Spleen (tissue), 11 donors: Measurements from ENCODE around the gene THBS2. TPM values are rescaled to one million over a fixed set of nuclear protein-coding genes. Genes with fewer than 3 reads are reported as not detected.

ENCODE experiments used
- DNase-seq: peaks from one replicate; pipeline ENCODE4 v3.0.0-alpha.2; 2020
- H3K27ac ChIP-seq, 8 donors: fragments of 200-600 bp; sonication (generic) in 7 of 8; 1 replicate in 4 of 8; 2 replicates in 4 of 8; pipeline versions ENCODE4 v1.5.0 to v1.8.0; 2016 to 2021; ENCODE audit warnings: inconsistent platforms in 4 of 8, mild to moderate bottlenecking in 4 of 8, moderate library complexity in 1 of 8
- H3K27me3 ChIP-seq, 7 donors: fragments of 200-600 bp; sonication (generic) in 6 of 7; replicated peaks in 1 of 7; 1 replicate in 4 of 7; 2 replicates in 3 of 7; pipeline versions ENCODE4 v1.5.0 to v1.8.0; 2016 to 2021; ENCODE audit warnings: inconsistent platforms in 3 of 7, mild to moderate bottlenecking in 1 of 7
- H3K36me3 ChIP-seq, 6 donors: fragments of 200-600 bp; sonication (generic) in 5 of 6; 1 replicate in 4 of 6; 2 replicates in 2 of 6; pipeline versions ENCODE4 v1.5.0 to v1.8.0; 2016 to 2021; ENCODE audit warnings: inconsistent platforms in 2 of 6
- H3K4me1 ChIP-seq, 6 donors: fragments of 200-600 bp; sonication (generic) in 5 of 6; 1 replicate in 3 of 6; 2 replicates in 3 of 6; pipeline versions ENCODE4 v1.5.0 to v1.8.0; 2016 to 2021; ENCODE audit warnings: inconsistent platforms in 3 of 6
- H3K4me3 ChIP-seq, 8 donors: fragments of 200-600 bp; sonication (generic) in 7 of 8; 1 replicate in 4 of 8; 2 replicates in 4 of 8; pipeline versions ENCODE4 v1.5.0 to v1.8.0; 2016 to 2021; ENCODE audit warnings: inconsistent platforms in 4 of 8, mild to moderate bottlenecking in 4 of 8, moderate library complexity in 2 of 8
- H3K9me3 ChIP-seq, 8 donors: fragments of 200-600 bp; sonication (generic) in 7 of 8; 1 replicate in 4 of 8; 2 replicates in 4 of 8; pipeline versions ENCODE4 v1.5.0 to v1.8.0; 2016 to 2021; ENCODE audit warnings: inconsistent platforms in 4 of 8
- POLR2A ChIP-seq, 3 donors: fragments of 450-650 bp; IDR thresholded peaks; one replicate each; pipeline ENCODE4 v1.5.1; 2017; ENCODE audit warnings: antibody characterized with exemption in 3 of 3, mild to moderate bottlenecking in 1 of 3
- POLR2AphosphoS5 ChIP-seq, 3 donors: sonication (generic); formaldehyde crosslinking; IDR thresholded peaks; one replicate each; pipeline ENCODE4 v1.5.1; 2017; ENCODE audit warnings: antibody characterized with exemption in 3 of 3
- WGBS, 5 donors: extraction: QIAGEN DNeasy Blood & Tissue Kit in 3 of 5; methylation state at CpG; one replicate each; pipeline versions ENCODE4 v1.1.5 to v1.1.7; 2013 to 2018; 5-methylcytosine and 5-hydroxymethylcytosine counted together
- intact Hi-C: fragments of 100-400 bp; cut with DNase I; formaldehyde crosslinking; loops from one replicate; pipeline ENCODE4 v1.15.0; 2023; ENCODE audit warnings: low total_unique reads
- polyA plus RNA-seq, 3 donors: library from polyadenylated mRNA; stranded (reverse); fragments of 200-250 nt; gene quantifications; one replicate each; pipeline ENCODE4 v1.2.1, GENCODE V29; 2013
- total RNA-seq, 7 donors: library from RNA; depleted of rRNA in 3 of 7; stranded (reverse); fragments of >200 nt in 3 of 7; fragmentation: NEBNext Ultra II Directional in 4 of 7; extraction: Animal tissue kit (Norgen Biotek cat#: 25700) in 4 of 7; gene quantifications; one replicate each; pipeline versions ENCODE4 v1.1.0 to v1.2.1, GENCODE V29; 2016 to 2021
- TF ChIP-seq, protein P1 (sequence below), 11 experiments: fragments of 200-600 bp in 7 of 11; fragments of 450-650 bp in 4 of 11; sonication (generic) in 4 of 11; IDR thresholded peaks in 8 of 11; conservative IDR thresholded peaks in 3 of 11; 1 replicate in 7 of 11; 2 replicates in 4 of 11; pipeline versions ENCODE4 v1.4.0 to v1.8.0; 2016 to 2021; ENCODE audit warnings: antibody characterized with exemption in 11 of 11, inconsistent platforms in 4 of 11, mild to moderate bottlenecking in 1 of 11
- donor health status: healthy with polysubstance abuse.
- donor health status: DM: no; HTN: no; CAD: no; lungs with moderate emphysema.
- donor health status: DM: no; HTN: no; CAD: no.
- donor health status: Bipolar disorder and iron deficiency.
- donor health status: healthy.
- donor health status: DM: no; HTN: no; CAD: no.
- donor health status: DM: yes; HTN: yes; CAD: no.

THBS2 gene
- total and polyA plus RNA-seq, 10 donors: 1.2 to 24.9 (median 5.7) TPM

DNA sequence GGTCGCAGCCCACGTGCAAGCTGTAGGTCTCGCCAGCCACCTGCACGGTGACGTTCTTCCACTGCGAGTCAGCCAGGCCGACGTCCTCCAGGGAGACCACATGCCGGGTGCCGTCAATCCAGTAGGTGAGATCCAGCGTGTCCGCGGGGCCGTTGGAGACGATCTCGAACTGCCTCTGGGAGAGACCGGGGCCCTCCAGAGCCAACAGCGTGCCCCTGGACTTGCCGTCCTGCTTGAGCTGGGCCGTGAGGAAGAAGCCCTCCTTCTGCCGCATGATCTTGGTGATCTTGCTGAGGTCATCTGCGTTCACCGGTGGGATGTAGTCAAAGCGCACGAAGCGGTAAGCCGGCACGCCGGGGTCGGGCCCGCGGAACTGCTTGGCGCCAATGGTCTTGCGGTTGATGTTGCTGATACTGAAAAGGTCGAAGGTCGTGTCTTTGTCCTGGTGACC is 5.1 kb downstream of the THBS2 start:
- intact Hi-C loops: no loop called here
- TF ChIP-seq, protein P1, sequence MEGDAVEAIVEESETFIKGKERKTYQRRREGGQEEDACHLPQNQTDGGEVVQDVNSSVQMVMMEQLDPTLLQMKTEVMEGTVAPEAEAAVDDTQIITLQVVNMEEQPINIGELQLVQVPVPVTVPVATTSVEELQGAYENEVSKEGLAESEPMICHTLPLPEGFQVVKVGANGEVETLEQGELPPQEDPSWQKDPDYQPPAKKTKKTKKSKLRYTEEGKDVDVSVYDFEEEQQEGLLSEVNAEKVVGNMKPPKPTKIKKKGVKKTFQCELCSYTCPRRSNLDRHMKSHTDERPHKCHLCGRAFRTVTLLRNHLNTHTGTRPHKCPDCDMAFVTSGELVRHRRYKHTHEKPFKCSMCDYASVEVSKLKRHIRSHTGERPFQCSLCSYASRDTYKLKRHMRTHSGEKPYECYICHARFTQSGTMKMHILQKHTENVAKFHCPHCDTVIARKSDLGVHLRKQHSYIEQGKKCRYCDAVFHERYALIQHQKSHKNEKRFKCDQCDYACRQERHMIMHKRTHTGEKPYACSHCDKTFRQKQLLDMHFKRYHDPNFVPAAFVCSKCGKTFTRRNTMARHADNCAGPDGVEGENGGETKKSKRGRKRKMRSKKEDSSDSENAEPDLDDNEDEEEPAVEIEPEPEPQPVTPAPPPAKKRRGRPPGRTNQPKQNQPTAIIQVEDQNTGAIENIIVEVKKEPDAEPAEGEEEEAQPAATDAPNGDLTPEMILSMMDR (IDR thresholded peaks at IDR 0.05 in 8 of 11, conservative IDR thresholded peaks at IDR 0.05 in 3 of 11): no peak
- TF ChIP-seq POLR2AphosphoS5 (IDR thresholded peaks at IDR 0.05): no peak
- no peak for TF ChIP-seq POLR2A (IDR thresholded peaks at IDR 0.05)
- 93 to 97% (median 96%) methylated on average over 32 to 36 of the region's 36 CpGs for WGBS, 5 donors
- Histone ChIP-seq H3K36me3 (no peaks in the 10 kb centered on the region), H3K4me1 (peaks cover 0 to 19% (median 9%) of the 10 kb centered on the region in 6 donors), H3K4me3 (no peak overlapping the region), H3K9me3 (no peaks in the 10 kb centered on the region), H3K27me3 (peaks cover 0 to 44% (median 14%) of the 10 kb centered on the region in 7 donors), H3K27ac (no peak overlapping the region)
- peak; percentile 62 for DNase-seq

DNA sequence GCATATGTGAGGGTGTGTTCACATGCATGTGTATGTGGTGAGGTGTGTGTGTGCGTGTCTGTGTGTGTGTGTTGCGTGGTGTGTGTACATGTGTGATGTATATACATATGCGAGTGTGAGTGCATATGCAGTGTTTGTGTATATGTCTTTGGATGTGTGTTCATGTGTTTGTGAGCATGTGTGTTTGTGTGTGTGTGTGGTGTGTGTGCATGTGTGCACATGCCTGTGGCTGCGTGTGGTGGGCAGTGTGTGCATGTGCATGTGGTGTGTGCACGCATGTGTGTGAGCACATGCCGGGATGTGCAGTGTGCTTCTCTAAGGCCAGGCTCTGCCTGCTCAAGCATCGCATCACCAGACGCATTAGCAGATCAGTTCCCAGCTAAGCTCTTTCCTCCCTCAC is 5.7 kb downstream of the THBS2 start:
- 87 to 97% (median 94%) methylated on average over 5 to 8 of the region's 8 CpGs for WGBS, 5 donors
- intact Hi-C loops: no loop called here
- Histone ChIP-seq H3K36me3 (no peaks in the 10 kb centered on the region), H3K9me3 (no peaks in the 10 kb centered on the region), H3K27me3 (peaks cover 0 to 38% (median 14%) of the 10 kb centered on the region in 7 donors), H3K27ac (no peak overlapping the region), H3K4me1 (peaks cover 0 to 14% (median 4%) of the 10 kb centered on the region in 6 donors), H3K4me3 (no peak overlapping the region)
- TF ChIP-seq POLR2A (IDR thresholded peaks at IDR 0.05): no peak
- no peak for TF ChIP-seq POLR2AphosphoS5 (IDR thresholded peaks at IDR 0.05)
- TF ChIP-seq, protein P1 (IDR thresholded peaks at IDR 0.05 in 8 of 11, conservative IDR thresholded peaks at IDR 0.05 in 3 of 11): no peak
- no peak for DNase-seq

DNA sequence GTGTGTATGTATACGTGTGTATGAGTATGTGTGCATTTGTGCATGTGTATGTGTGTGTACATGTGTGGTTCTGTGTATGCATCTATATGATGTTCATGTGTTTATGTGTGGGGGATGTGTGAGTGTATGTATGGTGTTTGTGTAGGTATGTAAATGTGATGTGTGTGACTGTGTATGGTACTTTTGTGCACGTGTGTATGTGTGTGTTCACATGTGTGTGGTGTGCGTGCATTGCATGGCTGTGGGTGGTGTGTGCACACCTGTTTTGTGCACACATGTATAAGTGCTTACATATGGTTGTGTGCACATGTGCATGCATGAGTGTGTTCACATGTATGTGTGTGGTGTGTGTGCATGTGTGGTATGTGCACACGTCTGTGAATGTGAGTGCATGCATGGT is 6.2 kb downstream of the THBS2 start:
- 86 to 95% (median 93%) methylated on average over 4 of the region's 4 CpGs for WGBS, 5 donors
- intact Hi-C loops: no loop called here
- H3K4me1 ChIP-seq: peaks cover 0 to 8% (median 2%) of the 10 kb centered on the region in 6 donors
- no peak overlapping the region for H3K4me3 ChIP-seq
- H3K9me3 ChIP-seq: no peaks in the 10 kb centered on the region
- no peak for DNase-seq
- no peaks in the 10 kb centered on the region for H3K36me3 ChIP-seq
- H3K27ac ChIP-seq: no peak overlapping the region
- peaks cover 0 to 33% (median 12%) of the 10 kb centered on the region in 7 donors for H3K27me3 ChIP-seq
- TF ChIP-seq POLR2A (IDR thresholded peaks at IDR 0.05) (no peak), POLR2AphosphoS5 (IDR thresholded peaks at IDR 0.05) (no peak)
- TF ChIP-seq, protein P1 (IDR thresholded peaks at IDR 0.05 in 8 of 11, conservative IDR thresholded peaks at IDR 0.05 in 3 of 11): no peak

DNA sequence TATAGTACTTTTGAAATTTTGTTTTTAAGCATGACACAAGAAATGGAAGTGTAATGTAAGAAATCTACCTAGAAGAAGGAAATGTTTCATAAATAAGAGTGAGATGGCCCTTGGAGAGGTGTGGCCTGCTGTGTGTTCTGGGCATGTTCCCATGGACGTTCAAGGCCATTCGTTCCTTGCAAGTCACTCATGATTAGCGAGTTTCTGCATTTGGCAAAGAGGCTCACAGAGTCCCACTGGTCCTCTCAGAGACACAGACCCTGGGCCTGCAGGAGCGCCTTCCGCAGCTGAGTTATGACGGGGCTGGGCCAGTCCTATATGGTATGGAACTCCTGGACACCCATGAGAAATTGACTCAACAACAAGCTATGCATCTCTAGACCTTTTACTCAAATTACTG is 7.2 kb downstream of the THBS2 start:
- Histone ChIP-seq H3K4me3 (no peak overlapping the region), H3K4me1 (no peaks in the 10 kb centered on the region)

More for the DNA sequence above, 7.2 kb downstream of the THBS2 start:
- no peak for TF ChIP-seq POLR2A (IDR thresholded peaks at IDR 0.05)
- TF ChIP-seq POLR2AphosphoS5 (IDR thresholded peaks at IDR 0.05): no peak
- TF ChIP-seq, protein P1 (IDR thresholded peaks at IDR 0.05 in 8 of 11, conservative IDR thresholded peaks at IDR 0.05 in 3 of 11): no peak
- intact Hi-C loops: no loop called here
- no peak for DNase-seq
- Histone ChIP-seq H3K9me3 (no peaks in the 10 kb centered on the region), H3K27me3 (peaks cover 0 to 23% (median 7%) of the 10 kb centered on the region in 7 donors), H3K27ac (no peak overlapping the region), H3K36me3 (no peaks in the 10 kb centered on the region)
- 71 to 88% (median 86%) methylated on average over 6 of the region's 6 CpGs for WGBS, 5 donors
